Measurements from ENCODE around the gene SULT6B1. TPM values are rescaled to one million over a fixed set of nuclear protein-coding genes. Genes with fewer than 3 reads are reported as not detected.

SULT6B1 gene
- total RNA-seq = not detected in 2 replicates

GRCh38 chr2:37188570-37188969, at the start of gene SULT6B1:
Gene SULT6B1 (minus strand): TSS chr2:37188670. CDS start chr2:37188640, 30 bp downstream.

GRCh38 chr2:37231241-37232130, 43.0 kb upstream of the SULT6B1 start, which contains the start of the genes CEBPZ and NDUFAF7:
Gene CEBPZ (minus strand): TSS chr2:37231596. CDS start chr2:37231567, 29 bp downstream.
Gene NDUFAF7 (plus strand): TSS chr2:37231658. CDS start chr2:37231706, 48 bp downstream.

GRCh38 chr2:37196320-37197195, 8.1 kb upstream of the SULT6B1 start, which contains the start of gene CEBPZOS:
Gene CEBPZOS (plus strand): TSS chr2:37196496. CDS start chr2:37199705, 3,209 bp downstream.

GRCh38 chr2:37156857-37157714, 31.4 kb downstream of the SULT6B1 start, which contains the start of gene EIF2AK2:
Gene EIF2AK2 (minus strand): TSS chr2:37156980. CDS start chr2:37147806, 9,174 bp downstream.

Other genes with a start within 250 kb of the SULT6B1 start
- 22.4 and 23.0 TPM in 2 replicates for gene STRN, start 222.1 kb downstream of the SULT6B1 start, total RNA-seq
- 18.3 and 19.0 TPM in 2 replicates for gene HEATR5B, start 104.3 kb downstream of the SULT6B1 start, total RNA-seq
- 2.4 and 3.8 TPM in 2 replicates for gene GPATCH11, start 104.2 kb downstream of the SULT6B1 start, total RNA-seq
- gene EIF2AK2, start 31.7 kb downstream of the SULT6B1 start, total RNA-seq = 15.7 and 24.3 TPM in 2 replicates
- 7.2 and 14.7 TPM in 2 replicates for gene CEBPZOS, start 7.8 kb upstream of the SULT6B1 start, total RNA-seq
- 64.1 and 76.1 TPM in 2 replicates for gene CEBPZ, start 42.9 kb upstream of the SULT6B1 start, total RNA-seq
- gene NDUFAF7, start 43.0 kb upstream of the SULT6B1 start, total RNA-seq = 8.4 and 13.2 TPM in 2 replicates
- 26.9 and 33.0 TPM in 2 replicates for gene PRKD3, start 136.2 kb upstream of the SULT6B1 start, total RNA-seq
- 6.4 and 21.2 TPM in 2 replicates for gene QPCT, start 156.0 kb upstream of the SULT6B1 start, total RNA-seq